HG03159 (cell line): ENCODE data around the gene GDF2.

Source experiments
- ATAC-seq: cut with Tn5 transposase; IDR thresholded peaks from one replicate; pipeline ENCODE4 v1.9.1; 2021; ENCODE audit warnings: mild to moderate bottlenecking, moderate library complexity; ENCODE audit not compliant: unreplicated experiment

The GDF2 gene

GRCh38 chr10:47290338-47290737, 31.9 kb upstream of the GDF2 start:
- ATAC-seq, result no peak

GRCh38 chr10:47291682-47292081, 30.6 kb upstream of the GDF2 start:
- ATAC-seq, result no peak

- ATAC-seq, result no peak
These were observed 28.2 kb upstream of the GDF2 start for GRCh38 chr10:47294057-47294456.

- no peak for ATAC-seq
These were observed 27.8 kb upstream of the GDF2 start for GRCh38 chr10:47294501-47294900.

- ATAC-seq, result no peak
These were observed 26.8 kb upstream of the GDF2 start for GRCh38 chr10:47295411-47295810.

- ATAC-seq, result no peak
These were observed 25.9 kb upstream of the GDF2 start for GRCh38 chr10:47296156-47296894.

GRCh38 chr10:47296941-47297340, 25.3 kb upstream of the GDF2 start:
- ATAC-seq, result no peak

- no peak for ATAC-seq
These were observed 24.3 kb upstream of the GDF2 start for GRCh38 chr10:47297866-47298540.

GRCh38 chr10:47298715-47299114, 23.5 kb upstream of the GDF2 start:
- no peak for ATAC-seq

- ATAC-seq, result no peak
These were observed 22.4 kb upstream of the GDF2 start, which contains the start of gene GDF10 for GRCh38 chr10:47299611-47300428. TSS of gene GDF10 (plus strand) at chr10:47300197. CDS start at chr10:47300652, 455 bp downstream.

- no peak for ATAC-seq
These were observed 21.8 kb upstream of the GDF2 start for GRCh38 chr10:47300429-47300931.

- ATAC-seq, result no peak
These were observed 20.4 kb upstream of the GDF2 start for GRCh38 chr10:47301833-47302232.

GRCh38 chr10:47303105-47303504, 19.1 kb upstream of the GDF2 start:
- ATAC-seq, result no peak

- no peak for ATAC-seq
These were observed 18.4 kb upstream of the GDF2 start for GRCh38 chr10:47303866-47304265.

- ATAC-seq, result no peak
These were observed 16.7 kb upstream of the GDF2 start for GRCh38 chr10:47305566-47305965.

GRCh38 chr10:47306387-47307210, 15.7 kb upstream of the GDF2 start:
- no peak for ATAC-seq

- ATAC-seq, result no peak
These were observed 14.9 kb upstream of the GDF2 start for GRCh38 chr10:47307381-47307780.

- ATAC-seq, result no peak
These were observed 13.5 kb upstream of the GDF2 start for GRCh38 chr10:47308775-47309174.

GRCh38 chr10:47309408-47310089, 12.7 kb upstream of the GDF2 start:
- no peak for ATAC-seq

- ATAC-seq, result no peak
These were observed 12.2 kb upstream of the GDF2 start for GRCh38 chr10:47310090-47310505.
